Measurements from ENCODE around the gene ARHGAP6.
"Not testable (repeated sequence)": the region's sequence is repeated elsewhere in the genome, so short reads cannot be mapped to it uniquely, and the experiment has no call there.

The ARHGAP6 gene

GRCh38 chrX:11130136-11130535 is 535.6 kb downstream of the ARHGAP6 start:
- DNase-seq, result no peak

DNA sequence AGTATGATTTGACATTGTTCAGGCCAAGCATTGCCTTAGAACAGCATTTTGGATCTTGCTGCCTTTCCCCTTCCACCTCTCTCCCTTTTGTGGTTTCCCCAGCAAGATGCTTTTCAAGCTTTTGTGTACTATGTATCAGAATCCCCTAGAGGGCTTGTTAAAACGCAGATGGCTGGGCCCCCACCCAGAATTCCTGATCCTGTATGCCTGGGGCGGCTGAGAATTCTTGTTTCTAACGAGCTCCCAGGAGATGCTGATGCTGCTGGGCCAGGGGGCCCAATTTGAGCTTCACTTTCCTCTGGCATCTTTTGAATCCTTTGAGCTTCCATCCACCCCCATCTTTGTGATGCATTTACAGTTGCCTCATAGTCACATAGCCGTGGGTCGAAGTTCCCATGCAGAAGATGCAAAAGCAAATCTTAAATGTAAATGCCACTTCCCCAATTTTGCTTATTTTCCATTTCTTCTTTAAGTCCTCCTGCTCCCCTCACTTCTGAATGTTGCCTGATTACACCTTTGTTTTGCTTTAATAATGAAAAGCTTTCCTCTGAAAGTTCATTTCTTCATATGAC is 536.1 kb downstream of the ARHGAP6 start:
- DNase-seq, result no peak

DNA sequence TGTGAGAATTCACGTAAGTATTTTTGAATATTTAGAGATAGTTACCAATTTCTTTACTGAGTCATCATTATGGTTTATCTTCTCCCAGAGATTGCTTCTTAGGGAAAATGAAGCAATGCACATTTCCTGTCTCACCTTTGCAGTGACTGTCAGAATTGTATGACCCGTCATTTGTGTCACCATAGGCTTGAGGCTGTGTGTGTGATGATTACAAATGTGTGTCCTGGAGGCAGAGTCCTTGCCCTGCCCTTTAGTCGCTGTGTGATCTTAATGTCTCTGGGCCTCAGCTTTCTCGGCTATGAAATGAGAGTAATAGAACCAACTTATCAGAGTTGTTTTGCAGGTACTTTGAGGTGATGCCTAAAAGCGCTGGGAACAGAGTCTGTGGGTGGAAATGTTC is 540.7 kb downstream of the ARHGAP6 start:
- DNase-seq, result no peak

DNA sequence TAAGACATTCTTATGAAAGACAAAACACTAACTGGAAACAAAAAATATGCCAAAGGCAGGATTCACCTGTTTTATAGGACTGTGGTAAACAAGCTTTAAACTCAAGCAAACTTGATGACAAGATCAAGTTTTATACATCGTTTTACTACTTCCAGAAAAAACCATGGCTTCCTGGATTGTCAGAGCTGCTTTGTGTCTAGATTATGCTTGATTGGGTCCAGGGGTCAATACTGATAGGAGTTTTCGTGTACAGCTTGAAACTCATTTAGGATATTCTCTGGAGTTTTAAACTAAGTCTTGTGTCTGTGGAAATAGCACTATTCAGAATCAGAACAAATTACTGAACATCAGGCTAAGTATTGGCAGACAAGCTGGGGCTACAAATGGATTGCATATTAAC is 541.6 kb downstream of the ARHGAP6 start:
- no peak for DNase-seq

DNA sequence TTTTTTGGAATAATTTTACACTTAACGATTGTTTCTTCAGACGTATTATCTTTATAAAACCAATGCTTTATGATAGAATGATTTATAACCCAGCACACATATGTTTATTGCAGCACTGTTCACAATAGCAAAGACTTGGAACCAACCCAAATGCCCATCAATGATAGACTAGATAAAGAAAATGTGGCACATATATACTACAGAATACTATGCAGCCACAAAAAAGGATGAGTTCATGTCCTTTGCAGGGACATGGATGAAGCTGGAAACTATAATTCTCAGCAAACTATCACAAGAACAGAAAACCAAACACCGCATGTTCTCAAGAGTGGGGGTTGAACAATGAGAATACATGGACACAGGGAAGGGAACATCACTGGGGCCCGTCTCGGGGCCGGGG is 542.6 kb downstream of the ARHGAP6 start:
- DNase-seq, result not testable (repeated sequence)

- DNase-seq, result no peak
Measured at GRCh38 chrX:11119313-11119943, 546.3 kb downstream of the ARHGAP6 start.

GRCh38 chrX:11117745-11118144 is 548.0 kb downstream of the ARHGAP6 start:
- no peak for DNase-seq

DNA sequence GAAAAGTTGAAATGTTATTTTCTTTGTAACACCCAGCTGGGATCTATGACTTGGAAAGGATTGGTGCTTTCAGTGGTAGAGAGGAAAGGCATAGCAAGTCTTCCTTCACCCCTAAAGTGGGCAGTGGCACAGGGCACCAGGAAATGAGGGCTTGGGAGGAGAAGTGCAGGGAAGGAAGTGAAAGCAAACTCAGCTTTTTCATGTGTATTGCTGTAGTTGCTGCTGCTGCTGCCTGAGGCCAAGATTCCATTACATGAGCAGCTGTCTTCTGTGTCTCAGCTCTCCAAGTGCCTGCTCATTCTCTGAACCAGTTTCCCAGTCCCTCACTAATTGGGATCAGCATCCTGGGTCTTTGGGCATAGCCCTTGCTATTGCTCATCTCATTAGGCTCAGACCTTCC is 552.0 kb downstream of the ARHGAP6 start:
- no peak for DNase-seq

DNA sequence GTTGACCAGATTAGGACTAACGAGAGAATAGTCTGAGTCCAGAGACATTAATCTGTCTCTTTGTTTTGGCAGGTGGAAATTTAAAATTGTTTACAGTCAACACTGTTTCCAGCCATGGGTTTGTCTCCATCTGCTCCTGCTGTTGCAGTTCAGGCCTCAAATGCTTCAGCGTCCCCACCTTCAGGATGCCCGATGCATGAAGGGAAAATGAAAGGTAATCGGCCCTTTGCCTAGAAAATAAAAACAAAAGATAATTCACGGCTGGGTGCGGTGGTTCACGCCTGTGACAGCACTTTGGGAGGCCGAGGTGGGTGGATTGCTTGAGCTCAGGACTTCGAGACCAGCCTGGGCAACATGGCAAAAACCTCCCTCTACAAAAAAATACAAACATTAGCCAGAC is 553.8 kb downstream of the ARHGAP6 start:
- DNase-seq, result no peak

- peak; percentile 83 for DNase-seq
Measured at GRCh38 chrX:11111037-11111851, 554.5 kb downstream of the ARHGAP6 start, which contains the start of gene HCCS. HCCS (plus strand) TSS chrX:11111332; CDS start chrX:11112061, 729 bp downstream.

GRCh38 chrX:11109968-11110367 is 555.8 kb downstream of the ARHGAP6 start:
- no peak for DNase-seq

DNA sequence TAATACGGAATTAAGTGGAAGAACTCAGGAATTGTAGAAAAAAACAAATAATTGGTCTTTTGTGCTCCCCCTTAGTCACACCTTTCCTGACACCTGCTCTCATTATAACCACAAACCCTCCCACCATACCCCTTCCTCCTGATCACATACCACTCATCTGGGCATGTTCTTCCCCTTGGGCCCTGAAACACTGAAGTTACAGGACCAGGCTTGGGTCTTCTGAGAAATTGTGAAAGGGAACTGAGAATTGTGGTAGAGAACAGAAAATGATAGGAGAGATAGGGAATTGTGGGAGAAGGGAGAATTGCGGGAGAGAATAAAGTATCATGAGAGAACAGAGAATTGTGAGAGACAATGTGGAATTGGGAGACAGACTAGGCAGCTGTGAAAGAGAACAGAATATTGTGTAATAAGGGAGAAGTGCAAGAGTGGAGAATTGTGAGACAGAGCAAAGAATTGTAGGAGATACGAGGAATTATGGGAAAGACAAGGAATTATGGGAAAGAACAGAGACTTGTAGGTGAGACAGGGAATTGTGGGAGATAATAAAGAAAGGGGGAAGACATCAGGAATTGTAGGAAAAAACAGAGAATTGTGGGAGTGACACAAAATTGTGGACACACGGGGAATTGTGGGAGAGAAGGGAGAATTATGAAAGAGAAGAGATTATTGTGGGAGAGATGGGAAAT is 557.3 kb downstream of the ARHGAP6 start:
- DNase-seq, result no peak

DNA sequence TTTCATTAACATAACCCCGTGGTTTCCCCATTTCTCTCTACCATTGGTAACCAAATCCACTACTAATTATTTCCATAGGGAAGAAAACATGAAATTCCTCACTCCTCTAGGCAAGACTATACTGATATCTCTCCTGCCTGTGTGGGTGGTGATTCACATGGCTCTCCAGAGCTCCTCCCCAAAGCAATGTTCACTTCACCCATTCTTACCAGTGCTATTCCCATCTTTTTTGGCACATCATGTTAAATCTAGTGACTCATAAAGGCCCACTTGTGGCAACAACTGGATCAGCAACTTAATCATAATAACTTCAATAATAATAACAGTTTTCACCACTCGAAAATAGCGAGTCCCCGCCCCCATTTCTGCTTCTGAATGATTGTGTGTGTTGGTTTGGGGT is 560.6 kb downstream of the ARHGAP6 start:
- no peak for DNase-seq

- DNase-seq, result no peak
Measured at GRCh38 chrX:11103751-11104150, 562.0 kb downstream of the ARHGAP6 start.

DNA sequence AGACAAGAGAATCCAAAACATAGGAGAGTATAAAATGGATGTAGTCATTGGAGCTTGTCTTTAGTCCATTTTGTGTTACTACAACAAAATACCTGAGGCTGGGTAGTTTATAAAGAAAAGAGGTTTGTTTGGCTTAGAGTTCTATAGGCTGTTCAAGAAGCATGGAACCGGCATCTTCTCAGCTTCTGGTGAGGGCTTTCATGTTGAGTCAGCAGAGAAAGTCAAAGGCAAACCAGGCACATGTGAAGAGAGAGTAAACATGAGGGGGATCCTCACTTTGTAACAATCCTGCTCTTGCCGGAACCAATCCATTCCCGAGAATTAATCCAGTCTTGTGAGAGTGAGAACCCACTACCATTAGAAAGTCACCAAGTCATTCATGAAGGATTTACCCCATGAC is 562.7 kb downstream of the ARHGAP6 start:
- no peak for DNase-seq

GRCh38 chrX:11100281-11101035 is 565.3 kb downstream of the ARHGAP6 start:
- DNase-seq, result no peak

DNA sequence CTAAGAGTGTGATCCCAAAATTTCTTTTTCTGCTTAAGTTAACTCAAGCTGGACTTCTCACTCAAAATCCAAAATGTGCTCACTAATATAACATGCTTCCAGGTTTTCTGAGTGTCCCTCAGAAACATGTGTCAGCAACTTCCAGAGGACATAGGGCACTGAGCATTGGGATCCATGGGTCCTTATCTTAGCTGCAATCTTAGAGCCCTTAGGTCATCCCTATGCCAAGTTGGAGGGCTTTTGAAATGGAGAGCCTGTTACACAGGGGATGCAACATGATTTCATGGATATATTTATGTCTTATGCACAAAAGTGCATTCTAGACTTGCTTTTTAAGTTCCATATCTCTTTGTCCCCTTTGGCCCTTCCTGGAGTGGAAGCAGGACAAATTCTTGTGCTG is 566.3 kb downstream of the ARHGAP6 start:
- DNase-seq, result no peak

- DNase-seq, result no peak
Measured at GRCh38 chrX:11097933-11098332, 567.8 kb downstream of the ARHGAP6 start.

GRCh38 chrX:11089802-11090201 is 575.9 kb downstream of the ARHGAP6 start:
- DNase-seq, result no peak

Data from activated CD4-positive, CD25-positive, alpha-beta regulatory T cell treated with anti-CD3 and anti-CD28 coated beads, Interleukin-2, amount 50 U/mL, for 72 hours (primary cell).